IMR-90 (cell line): Measurements from ENCODE around the gene OR10D3.

Source experiments
- BHLHE40 ChIP-seq: fragments of 150-350 bp; IDR thresholded peaks from 2 replicates; pipeline ENCODE4 v1.6.1; 2016; ENCODE audit warnings: mild to moderate bottlenecking, low read depth, low read length
- CEBPB ChIP-seq: IDR thresholded peaks from 2 replicates; pipeline ENCODE4 v1.6.1; 2012; ENCODE audit warnings: low read depth, low read length, improper control_type of control experiment
- CHD1 ChIP-seq: IDR thresholded peaks from 2 replicates; pipeline ENCODE4 v1.6.1; 2012; ENCODE audit warnings: low read depth, low read length, improper control_type of control experiment
- FOS ChIP-seq: fragments of 150-350 bp; IDR thresholded peaks from 2 replicates; pipeline ENCODE4 v1.6.1; 2016; ENCODE audit warnings: low read depth, low read length
- MAZ ChIP-seq: IDR thresholded peaks from 2 replicates; pipeline ENCODE4 v1.6.1; 2012; ENCODE audit warnings: low read depth, mild to moderate bottlenecking, low read length, improper control_type of control experiment, moderate library complexity, borderline replicate concordance
- MXI1 ChIP-seq: IDR thresholded peaks from 2 replicates; pipeline ENCODE4 v1.6.1; 2012; ENCODE audit warnings: low read depth, mild to moderate bottlenecking, low read length, moderate library complexity, borderline replicate concordance
- POLR2A ChIP-seq: IDR thresholded peaks from 2 replicates; pipeline ENCODE4 v1.6.1; 2012; ENCODE audit warnings: mild to moderate bottlenecking, low read depth, low read length
- RAD21 ChIP-seq: IDR thresholded peaks from 2 replicates; pipeline ENCODE4 v1.6.1; 2012; ENCODE audit warnings: low read length, improper control_type of control experiment
- RCOR1 ChIP-seq: IDR thresholded peaks from 2 replicates; pipeline ENCODE4 v1.6.1; 2012; ENCODE audit warnings: mild to moderate bottlenecking, low read length, improper control_type of control experiment; ENCODE audit not compliant: insufficient replicate concordance
- RFX5 ChIP-seq: IDR thresholded peaks from 2 replicates; pipeline ENCODE4 v1.8.0; 2012; ENCODE audit warnings: low read depth, mild to moderate bottlenecking, low read length, moderate library complexity
- SMC3 ChIP-seq: fragments of 150-350 bp; IDR thresholded peaks from 2 replicates; pipeline ENCODE4 v1.6.1; 2016; ENCODE audit warnings: low read depth, mild to moderate bottlenecking, antibody characterized with exemption, low read length, moderate library complexity
- TF ChIP-seq, protein P1 (sequence below): fragments of 150-350 bp; IDR thresholded peaks from 2 replicates; pipeline ENCODE4 v1.6.1; 2017; ENCODE audit warnings: mild to moderate bottlenecking, antibody characterized with exemption, low read length, low read depth
- TF ChIP-seq, protein P2 (sequence below): conservative IDR thresholded peaks from 2 replicates; pipeline ENCODE4 v1.5.1; 2012; ENCODE audit warnings: mild to moderate bottlenecking, low read depth, low read length, improper control_type of control experiment
- TF ChIP-seq, protein P3 (sequence below): fragments of 150-350 bp; IDR thresholded peaks from 2 replicates; pipeline ENCODE4 v1.6.1; 2016; ENCODE audit warnings: low read depth, mild to moderate bottlenecking, low read length, moderate library complexity, borderline replicate concordance

- TF ChIP-seq POLR2A (no peak), MXI1 (no peak), CHD1 (no peak), RFX5 (no peak), RAD21 (no peak), MAZ (no peak), SMC3 (no peak), RCOR1 (no peak), BHLHE40 (no peak), CEBPB (no peak), FOS (no peak)
- TF ChIP-seq, protein P1, sequence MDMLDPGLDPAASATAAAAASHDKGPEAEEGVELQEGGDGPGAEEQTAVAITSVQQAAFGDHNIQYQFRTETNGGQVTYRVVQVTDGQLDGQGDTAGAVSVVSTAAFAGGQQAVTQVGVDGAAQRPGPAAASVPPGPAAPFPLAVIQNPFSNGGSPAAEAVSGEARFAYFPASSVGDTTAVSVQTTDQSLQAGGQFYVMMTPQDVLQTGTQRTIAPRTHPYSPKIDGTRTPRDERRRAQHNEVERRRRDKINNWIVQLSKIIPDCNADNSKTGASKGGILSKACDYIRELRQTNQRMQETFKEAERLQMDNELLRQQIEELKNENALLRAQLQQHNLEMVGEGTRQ = no peak
- TF ChIP-seq, protein P2, sequence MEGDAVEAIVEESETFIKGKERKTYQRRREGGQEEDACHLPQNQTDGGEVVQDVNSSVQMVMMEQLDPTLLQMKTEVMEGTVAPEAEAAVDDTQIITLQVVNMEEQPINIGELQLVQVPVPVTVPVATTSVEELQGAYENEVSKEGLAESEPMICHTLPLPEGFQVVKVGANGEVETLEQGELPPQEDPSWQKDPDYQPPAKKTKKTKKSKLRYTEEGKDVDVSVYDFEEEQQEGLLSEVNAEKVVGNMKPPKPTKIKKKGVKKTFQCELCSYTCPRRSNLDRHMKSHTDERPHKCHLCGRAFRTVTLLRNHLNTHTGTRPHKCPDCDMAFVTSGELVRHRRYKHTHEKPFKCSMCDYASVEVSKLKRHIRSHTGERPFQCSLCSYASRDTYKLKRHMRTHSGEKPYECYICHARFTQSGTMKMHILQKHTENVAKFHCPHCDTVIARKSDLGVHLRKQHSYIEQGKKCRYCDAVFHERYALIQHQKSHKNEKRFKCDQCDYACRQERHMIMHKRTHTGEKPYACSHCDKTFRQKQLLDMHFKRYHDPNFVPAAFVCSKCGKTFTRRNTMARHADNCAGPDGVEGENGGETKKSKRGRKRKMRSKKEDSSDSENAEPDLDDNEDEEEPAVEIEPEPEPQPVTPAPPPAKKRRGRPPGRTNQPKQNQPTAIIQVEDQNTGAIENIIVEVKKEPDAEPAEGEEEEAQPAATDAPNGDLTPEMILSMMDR = no peak
- TF ChIP-seq, protein P3, sequence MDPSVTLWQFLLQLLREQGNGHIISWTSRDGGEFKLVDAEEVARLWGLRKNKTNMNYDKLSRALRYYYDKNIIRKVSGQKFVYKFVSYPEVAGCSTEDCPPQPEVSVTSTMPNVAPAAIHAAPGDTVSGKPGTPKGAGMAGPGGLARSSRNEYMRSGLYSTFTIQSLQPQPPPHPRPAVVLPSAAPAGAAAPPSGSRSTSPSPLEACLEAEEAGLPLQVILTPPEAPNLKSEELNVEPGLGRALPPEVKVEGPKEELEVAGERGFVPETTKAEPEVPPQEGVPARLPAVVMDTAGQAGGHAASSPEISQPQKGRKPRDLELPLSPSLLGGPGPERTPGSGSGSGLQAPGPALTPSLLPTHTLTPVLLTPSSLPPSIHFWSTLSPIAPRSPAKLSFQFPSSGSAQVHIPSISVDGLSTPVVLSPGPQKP = no peak
Measured at GRCh38 chr11:124207102-124207792, 24.1 kb downstream of the OR10D3 start.
